ENCODE results near the gene PLLP.
A peak's percentile ranks its signal among the peaks of the same experiment; 100 is the strongest.

Gene PLLP

DNA sequence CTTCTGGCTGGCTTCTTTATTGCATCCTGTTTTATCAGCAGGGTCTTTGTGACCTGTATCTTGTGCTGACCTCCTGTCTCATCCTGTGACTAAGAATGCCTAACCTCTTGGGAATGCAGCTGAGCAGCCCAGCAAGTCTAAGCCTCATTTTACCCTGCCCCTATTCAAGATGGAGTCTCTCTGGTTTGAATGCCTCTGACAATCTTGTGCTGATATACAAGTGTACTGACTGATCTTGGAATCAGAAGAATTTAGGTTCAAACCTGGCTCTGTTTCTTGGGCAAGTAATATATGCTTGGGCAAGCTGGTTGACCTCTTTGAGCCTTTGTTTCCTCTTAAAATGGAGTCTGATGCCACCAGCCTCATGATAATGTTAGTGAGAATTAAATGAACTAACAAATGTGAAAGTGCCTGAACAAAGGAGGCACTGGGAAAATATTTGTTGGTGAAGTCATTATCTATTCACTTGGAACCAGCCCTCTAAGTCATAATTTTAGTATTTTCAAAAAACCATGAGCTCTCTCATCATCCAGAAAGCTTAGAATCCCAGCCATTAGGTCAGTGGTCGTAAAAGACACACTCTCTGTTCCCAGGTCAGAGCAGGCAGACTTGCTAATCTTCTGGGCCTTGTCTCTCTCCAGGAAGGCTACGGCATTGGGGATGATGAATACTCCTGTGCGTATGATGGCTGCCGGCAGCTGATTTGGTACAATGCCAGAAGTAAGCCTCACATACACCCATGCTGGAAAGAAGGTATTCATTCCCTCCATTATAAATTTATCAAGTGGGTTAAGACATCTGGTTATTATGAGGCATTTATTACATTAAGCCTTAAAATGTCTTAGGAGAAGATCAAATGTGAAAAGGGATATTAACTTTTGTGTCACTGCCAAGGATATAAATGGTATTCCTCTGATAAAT is 57.5 kb downstream of the PLLP start:
- Histone ChIP-seq H2BK5ac (ENCODE audit: low read length) (no peak overlapping the region), H3K79me1 (ENCODE audit: low read length) (no peaks in the 10 kb centered on the region), H3K23ac (ENCODE audit: low read length) (no peak overlapping the region), H3K56ac (ENCODE audit: low read length) (no peak overlapping the region), H3K4me3 (ENCODE audit: low read length) (no peak overlapping the region), H4K5ac (ENCODE audit: low read length) (no peak overlapping the region), H3K27ac (ENCODE audit: low read depth, low read length) (no peak overlapping the region), H2AK5ac (ENCODE audit: low read length) (no peak overlapping the region), H3K18ac (ENCODE audit: low read length) (no peak overlapping the region), H3K79me2 (ENCODE audit: control insufficient read depth, insufficient read depth, low read length) (no peaks in the 10 kb centered on the region), H3K4me1 (ENCODE audit: control insufficient read depth, low read depth, low read length) (no peaks in the 10 kb centered on the region), H3K9ac (ENCODE audit: low read length) (no peak overlapping the region), H2BK15ac (replicated peaks; ENCODE audit: low read depth) (no peak overlapping the region), H3K4me2 (ENCODE audit: low read length) (no peak overlapping the region), H2BK120ac (ENCODE audit: low read depth, low read length) (no peak overlapping the region), H4K8ac (ENCODE audit: low read depth, low read length) (no peak overlapping the region), H3K36me3 (ENCODE audit: control insufficient read depth, insufficient read depth, low read length) (no peaks in the 10 kb centered on the region), H3K27me3 (ENCODE audit: insufficient read depth, low read length, poor library complexity) (no peaks in the 10 kb centered on the region), H3K4ac (ENCODE audit: low read depth, low read length) (no peak overlapping the region)
- no CpG with 5 or more reads among the region's 4 CpGs for WGBS (ENCODE audit: extremely low coverage, insufficient coverage, low lambda C conversion rate)
- peak; percentile 14 for DNase-seq

- no peak overlapping the region for H3K9ac ChIP-seq (ENCODE audit: low read length)
- H2AK5ac ChIP-seq (ENCODE audit: low read length), result no peak overlapping the region
- no peak overlapping the region for H3K4me2 ChIP-seq (ENCODE audit: low read length)
- H4K8ac ChIP-seq (ENCODE audit: low read depth, low read length), result no peak overlapping the region
- H3K27me3 ChIP-seq (ENCODE audit: insufficient read depth, low read length, poor library complexity), result no peaks in the 10 kb centered on the region
- H3K18ac ChIP-seq (ENCODE audit: low read length), result no peak overlapping the region
- H4K5ac ChIP-seq (ENCODE audit: low read length), result no peak overlapping the region
- no peaks in the 10 kb centered on the region for H3K36me3 ChIP-seq (ENCODE audit: control insufficient read depth, insufficient read depth, low read length)
- H3K79me1 ChIP-seq (ENCODE audit: low read length), result no peaks in the 10 kb centered on the region
- no peak overlapping the region for H2BK5ac ChIP-seq (ENCODE audit: low read length)
- no peak overlapping the region for H3K4ac ChIP-seq (ENCODE audit: low read depth, low read length)
- H3K79me2 ChIP-seq (ENCODE audit: control insufficient read depth, insufficient read depth, low read length), result no peaks in the 10 kb centered on the region
- no peak overlapping the region for H3K56ac ChIP-seq (ENCODE audit: low read length)
- no peak overlapping the region for H2BK15ac ChIP-seq (replicated peaks; ENCODE audit: low read depth)
- H2BK120ac ChIP-seq (ENCODE audit: low read depth, low read length), result no peak overlapping the region
- no CpG with 5 or more reads among the region's 7 CpGs for WGBS (ENCODE audit: extremely low coverage, insufficient coverage, low lambda C conversion rate)
- H3K23ac ChIP-seq (ENCODE audit: low read length), result no peak overlapping the region
- no peak overlapping the region for H3K27ac ChIP-seq (ENCODE audit: low read depth, low read length)
- H3K4me1 ChIP-seq (ENCODE audit: control insufficient read depth, low read depth, low read length), result no peaks in the 10 kb centered on the region
- H3K4me3 ChIP-seq (ENCODE audit: low read length), result no peak overlapping the region
- no peak for DNase-seq
These were observed 58.5 kb downstream of the PLLP start for GRCh38 chr16:57225978-57226377.

- no peak for DNase-seq
- no CpG with 5 or more reads among the region's 6 CpGs for WGBS (ENCODE audit: extremely low coverage, insufficient coverage, low lambda C conversion rate)
- Histone ChIP-seq H2AK5ac (ENCODE audit: low read length) (no peak overlapping the region), H3K27me3 (ENCODE audit: insufficient read depth, low read length, poor library complexity) (no peaks in the 10 kb centered on the region), H3K56ac (ENCODE audit: low read length) (no peak overlapping the region), H3K4me3 (ENCODE audit: low read length) (no peak overlapping the region), H2BK120ac (ENCODE audit: low read depth, low read length) (no peak overlapping the region), H3K27ac (ENCODE audit: low read depth, low read length) (no peak overlapping the region), H3K4me2 (ENCODE audit: low read length) (no peak overlapping the region), H3K4me1 (ENCODE audit: control insufficient read depth, low read depth, low read length) (no peaks in the 10 kb centered on the region), H2BK15ac (replicated peaks; ENCODE audit: low read depth) (no peak overlapping the region), H3K9ac (ENCODE audit: low read length) (no peak overlapping the region), H2BK5ac (ENCODE audit: low read length) (no peak overlapping the region), H4K5ac (ENCODE audit: low read length) (no peak overlapping the region), H3K4ac (ENCODE audit: low read depth, low read length) (no peak overlapping the region), H4K8ac (ENCODE audit: low read depth, low read length) (no peak overlapping the region), H3K79me1 (ENCODE audit: low read length) (no peaks in the 10 kb centered on the region), H3K36me3 (ENCODE audit: control insufficient read depth, insufficient read depth, low read length) (no peaks in the 10 kb centered on the region), H3K18ac (ENCODE audit: low read length) (no peak overlapping the region), H3K79me2 (ENCODE audit: control insufficient read depth, insufficient read depth, low read length) (no peaks in the 10 kb centered on the region), H3K23ac (ENCODE audit: low read length) (no peak overlapping the region)
These were observed 59.7 kb downstream of the PLLP start for GRCh38 chr16:57224651-57225335.

DNA sequence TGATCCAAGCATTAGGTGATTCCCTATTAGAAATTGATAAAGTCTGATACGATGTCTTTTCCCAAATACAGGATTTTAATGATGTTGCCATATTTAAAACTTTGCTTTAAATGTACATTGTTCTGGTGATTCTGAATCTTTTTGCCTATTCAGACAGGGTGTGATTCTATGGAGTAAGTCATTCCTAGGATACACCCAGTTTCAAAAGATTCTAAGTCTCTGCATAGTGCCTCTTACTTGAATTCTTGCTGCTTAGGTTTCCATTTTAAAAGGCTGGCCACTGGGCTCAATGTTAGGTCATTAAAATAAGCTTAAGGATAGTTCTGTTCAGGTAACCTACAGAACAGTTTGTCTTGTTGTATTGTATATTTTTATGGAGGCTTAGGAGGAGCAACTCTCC is 61.4 kb downstream of the PLLP start:
- Histone ChIP-seq H2BK5ac (ENCODE audit: low read length) (no peak overlapping the region), H3K9ac (ENCODE audit: low read length) (no peak overlapping the region), H3K56ac (ENCODE audit: low read length) (no peak overlapping the region), H3K27me3 (ENCODE audit: insufficient read depth, low read length, poor library complexity) (no peaks in the 10 kb centered on the region), H3K18ac (ENCODE audit: low read length) (no peak overlapping the region), H3K4me2 (ENCODE audit: low read length) (no peak overlapping the region), H2BK15ac (replicated peaks; ENCODE audit: low read depth) (no peak overlapping the region), H3K23ac (ENCODE audit: low read length) (no peak overlapping the region), H2AK5ac (ENCODE audit: low read length) (no peak overlapping the region), H3K36me3 (ENCODE audit: control insufficient read depth, insufficient read depth, low read length) (no peaks in the 10 kb centered on the region), H2BK120ac (ENCODE audit: low read depth, low read length) (no peak overlapping the region), H3K27ac (ENCODE audit: low read depth, low read length) (no peak overlapping the region), H3K4ac (ENCODE audit: low read depth, low read length) (no peak overlapping the region), H3K4me1 (ENCODE audit: control insufficient read depth, low read depth, low read length) (no peaks in the 10 kb centered on the region), H4K5ac (ENCODE audit: low read length) (no peak overlapping the region), H3K79me2 (ENCODE audit: control insufficient read depth, insufficient read depth, low read length) (no peaks in the 10 kb centered on the region), H3K4me3 (ENCODE audit: low read length) (no peak overlapping the region), H4K8ac (ENCODE audit: low read depth, low read length) (no peak overlapping the region), H3K79me1 (ENCODE audit: low read length) (no peaks in the 10 kb centered on the region)
- no CpG with 5 or more reads among the region's 1 CpG for WGBS (ENCODE audit: extremely low coverage, insufficient coverage, low lambda C conversion rate)
- DNase-seq, result no peak

DNA sequence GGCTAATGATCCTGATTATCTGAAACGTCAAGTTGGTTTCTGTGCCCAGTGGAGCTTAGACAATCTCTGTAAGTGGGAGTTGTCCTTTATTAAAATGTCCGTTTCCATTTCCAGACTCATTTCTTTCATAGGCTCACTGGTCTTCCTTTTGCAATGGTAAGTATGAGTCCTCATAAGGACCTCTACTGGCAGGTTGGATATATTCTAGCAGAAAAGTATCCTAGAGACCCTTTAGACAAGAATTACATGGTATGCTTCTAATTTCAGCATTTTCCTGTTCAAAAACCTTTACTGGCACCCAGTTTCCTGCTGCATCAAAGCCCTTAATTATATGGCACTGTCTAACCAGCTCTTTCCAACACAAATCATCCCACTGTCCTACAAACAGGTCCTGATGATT is 67.5 kb downstream of the PLLP start:
- Histone ChIP-seq H3K36me3 (ENCODE audit: control insufficient read depth, insufficient read depth, low read length) (peaks cover 8% of the 10 kb centered on the region), H3K27me3 (ENCODE audit: insufficient read depth, low read length, poor library complexity) (no peaks in the 10 kb centered on the region), H2BK5ac (ENCODE audit: low read length) (no peak overlapping the region), H3K27ac (ENCODE audit: low read depth, low read length) (no peak overlapping the region), H3K4me2 (ENCODE audit: low read length) (no peak overlapping the region), H3K4me3 (ENCODE audit: low read length) (no peak overlapping the region), H3K23ac (ENCODE audit: low read length) (no peak overlapping the region), H2AK5ac (ENCODE audit: low read length) (no peak overlapping the region), H4K5ac (ENCODE audit: low read length) (no peak overlapping the region), H2BK120ac (ENCODE audit: low read depth, low read length) (no peak overlapping the region), H3K56ac (ENCODE audit: low read length) (no peak overlapping the region), H2BK15ac (replicated peaks; ENCODE audit: low read depth) (no peak overlapping the region), H3K4me1 (ENCODE audit: control insufficient read depth, low read depth, low read length) (no peaks in the 10 kb centered on the region), H3K4ac (ENCODE audit: low read depth, low read length) (no peak overlapping the region), H3K18ac (ENCODE audit: low read length) (no peak overlapping the region), H3K9ac (ENCODE audit: low read length) (no peak overlapping the region), H3K79me1 (ENCODE audit: low read length) (no peaks in the 10 kb centered on the region), H3K79me2 (ENCODE audit: control insufficient read depth, insufficient read depth, low read length) (no peaks in the 10 kb centered on the region), H4K8ac (ENCODE audit: low read depth, low read length) (no peak overlapping the region)
- WGBS (ENCODE audit: extremely low coverage, insufficient coverage, low lambda C conversion rate), result no CpG with 5 or more reads among the region's 2 CpGs
- DNase-seq, result no peak

All from mesendoderm (in vitro differentiated cells).